Mesendoderm (in vitro differentiated cells): Measurements from ENCODE around the gene SLC10A7.

Experiments used
- DNase-seq: peaks from one replicate; pipeline ENCODE4 v3.0.0; 2013
- H2AK5ac ChIP-seq: 2 replicates; pipeline ENCODE4 v1.6.1; 2013; ENCODE audit warnings: low read length, inconsistent platforms
- H2BK120ac ChIP-seq: 2 replicates; pipeline ENCODE4 v1.6.1; 2013; ENCODE audit warnings: low read depth, mild to moderate bottlenecking, low read length, moderate library complexity, mixed read lengths
- H2BK15ac ChIP-seq: replicated peaks from 2 replicates; pipeline ENCODE4 v1.6.1; 2013; ENCODE audit warnings: low read depth, mild to moderate bottlenecking, moderate library complexity
- H2BK5ac ChIP-seq: 2 replicates; pipeline ENCODE4 v1.6.1; 2013; ENCODE audit warnings: low read length, inconsistent platforms
- H3K18ac ChIP-seq: 2 replicates; pipeline ENCODE4 v1.6.1; 2013; ENCODE audit warnings: mild to moderate bottlenecking, low read length, mixed read lengths
- H3K23ac ChIP-seq: one replicate; pipeline ENCODE4 v1.6.1; 2013; ENCODE audit warnings: low read length
- H3K27ac ChIP-seq: 2 replicates; pipeline ENCODE4 v1.5.1; 2013; ENCODE audit warnings: low read depth, mild to moderate bottlenecking, inconsistent platforms, low read length, moderate library complexity
- H3K27me3 ChIP-seq: 2 replicates; pipeline ENCODE4 v1.6.1; 2013; ENCODE audit warnings: low read length, control low read depth, mild to moderate bottlenecking, inconsistent platforms; ENCODE audit not compliant: insufficient read depth, poor library complexity
- H3K36me3 ChIP-seq: 2 replicates; pipeline ENCODE4 v1.6.1; 2013; ENCODE audit warnings: low read length, inconsistent platforms; ENCODE audit not compliant: control insufficient read depth, insufficient read depth
- H3K4ac ChIP-seq: one replicate; pipeline ENCODE4 v1.6.1; 2013; ENCODE audit warnings: low read depth, mild to moderate bottlenecking, low read length, moderate library complexity
- H3K4me1 ChIP-seq: 2 replicates; pipeline ENCODE4 v1.6.1; 2013; ENCODE audit warnings: low read depth, low read length, inconsistent platforms; ENCODE audit not compliant: control insufficient read depth
- H3K4me2 ChIP-seq: 2 replicates; pipeline ENCODE4 v1.6.1; 2013; ENCODE audit warnings: low read length
- H3K4me3 ChIP-seq: 2 replicates; pipeline ENCODE4 v1.5.1; 2013; ENCODE audit warnings: mild to moderate bottlenecking, low read length
- H3K56ac ChIP-seq: one replicate; pipeline ENCODE4 v1.6.1; 2013; ENCODE audit warnings: low read length
- H3K79me1 ChIP-seq: 2 replicates; pipeline ENCODE4 v1.6.1; 2013; ENCODE audit warnings: low read length, inconsistent platforms
- H3K79me2 ChIP-seq: 2 replicates; pipeline ENCODE4 v1.6.1; 2013; ENCODE audit warnings: mild to moderate bottlenecking, low read length; ENCODE audit not compliant: control insufficient read depth, insufficient read depth
- H3K9ac ChIP-seq: 2 replicates; pipeline ENCODE4 v1.6.1; 2013; ENCODE audit warnings: low read length, inconsistent platforms
- H4K5ac ChIP-seq: one replicate; pipeline ENCODE4 v1.6.1; 2013; ENCODE audit warnings: low read length
- H4K8ac ChIP-seq: one replicate; pipeline ENCODE4 v1.6.1; 2013; ENCODE audit warnings: low read depth, mild to moderate bottlenecking, control low read depth, low read length, moderate library complexity
- WGBS: extraction: QIAGEN DNeasy Blood & Tissue Kit; methylation state at CpG from one replicate; pipeline ENCODE4 v1.1.7; 2013; ENCODE audit warnings: low lambda C conversion rate, missing lambda C conversion rate; ENCODE audit not compliant: insufficient coverage; ENCODE audit errors: extremely low coverage; 5-methylcytosine and 5-hydroxymethylcytosine counted together

The SLC10A7 gene

DNA sequence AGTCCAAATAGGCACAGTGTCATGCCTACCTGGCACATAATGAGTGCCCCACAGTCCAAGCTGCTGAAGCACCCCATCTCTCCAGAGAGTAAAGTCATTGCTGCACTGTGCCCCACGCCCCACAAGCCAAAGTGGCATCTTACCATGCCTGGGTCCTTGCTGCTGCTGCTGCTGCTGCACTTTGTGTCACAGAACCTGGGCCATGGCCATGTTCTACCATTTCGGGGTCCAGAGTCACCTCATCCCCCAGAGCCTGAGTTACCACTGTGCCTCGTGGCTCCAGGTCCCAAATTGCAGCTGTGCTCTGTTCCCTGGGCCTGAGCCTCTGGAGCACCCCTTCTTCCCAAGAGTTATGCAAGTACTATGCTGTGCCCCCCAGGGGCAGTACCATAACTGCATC is 40.5 kb downstream of the SLC10A7 start:
- Histone ChIP-seq H3K4me3 (no peak overlapping the region), H3K27ac (no peak overlapping the region), H3K9ac (no peak overlapping the region), H3K4me2 (no peak overlapping the region), H3K27me3 (no peaks in the 10 kb centered on the region), H3K4me1 (no peaks in the 10 kb centered on the region), H3K36me3 (no peaks in the 10 kb centered on the region), H3K23ac (no peak overlapping the region), H2BK15ac (no peak overlapping the region), H2AK5ac (no peak overlapping the region), H3K4ac (no peak overlapping the region), H2BK5ac (no peak overlapping the region), H4K5ac (no peak overlapping the region), H3K79me2 (no peaks in the 10 kb centered on the region), H3K56ac (no peak overlapping the region), H2BK120ac (no peak overlapping the region), H3K79me1 (no peaks in the 10 kb centered on the region), H3K18ac (no peak overlapping the region), H4K8ac (no peak overlapping the region)
- no peak for DNase-seq
- no CpG with 5 or more reads among the region's 3 CpGs for WGBS

DNA sequence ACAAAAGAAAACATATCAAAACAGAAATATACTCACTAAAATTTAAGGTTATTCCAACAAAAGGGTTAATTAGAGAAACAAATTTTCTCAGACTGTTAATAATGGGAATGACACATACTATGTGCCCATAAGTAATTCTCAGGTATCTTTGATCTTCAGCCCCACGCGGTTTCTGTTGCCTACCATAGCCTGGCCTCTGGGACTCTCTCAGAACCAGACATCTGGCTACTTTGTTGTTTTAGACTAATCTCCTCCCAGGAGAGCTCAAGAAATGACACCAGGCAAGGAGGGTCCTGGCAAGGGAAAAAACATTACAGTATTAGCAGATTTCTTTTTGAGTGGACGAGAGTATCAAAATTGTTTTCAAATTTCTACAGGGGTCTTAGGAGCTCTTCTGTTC is 43.7 kb downstream of the SLC10A7 start:
- Histone ChIP-seq H3K56ac (no peak overlapping the region), H4K5ac (no peak overlapping the region), H2AK5ac (no peak overlapping the region), H3K23ac (no peak overlapping the region), H3K27me3 (no peaks in the 10 kb centered on the region), H3K9ac (no peak overlapping the region), H3K4ac (no peak overlapping the region), H4K8ac (no peak overlapping the region), H3K4me3 (no peak overlapping the region), H3K79me2 (no peaks in the 10 kb centered on the region), H3K4me1 (no peaks in the 10 kb centered on the region), H2BK120ac (no peak overlapping the region), H3K4me2 (no peak overlapping the region), H3K18ac (no peak overlapping the region), H2BK5ac (no peak overlapping the region), H3K36me3 (no peaks in the 10 kb centered on the region), H3K27ac (no peak overlapping the region), H2BK15ac (no peak overlapping the region), H3K79me1 (no peaks in the 10 kb centered on the region)
- no CpG with 5 or more reads among the region's 3 CpGs for WGBS
- no peak for DNase-seq

DNA sequence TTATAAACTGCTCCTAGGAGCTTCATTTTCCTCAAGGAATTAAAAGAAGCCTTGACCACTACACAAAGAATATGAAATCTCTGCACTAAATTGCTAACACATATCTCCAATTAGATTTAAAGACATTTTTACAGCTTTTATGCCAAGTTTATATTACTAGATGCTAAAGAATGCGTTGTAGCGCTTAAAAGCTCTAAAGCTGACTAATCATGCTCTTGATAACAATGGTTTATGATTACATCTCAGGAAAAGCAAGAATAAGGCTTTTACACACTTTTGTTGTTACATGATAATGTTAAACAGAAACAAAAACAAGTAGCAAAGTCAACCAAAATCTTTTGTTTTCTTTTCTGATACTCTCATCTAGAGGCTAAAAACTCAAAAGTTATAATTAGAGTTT is 44.7 kb downstream of the SLC10A7 start:
- H3K56ac ChIP-seq = no peak overlapping the region
- no peak overlapping the region for H2BK5ac ChIP-seq
- H3K4me1 ChIP-seq = no peaks in the 10 kb centered on the region
- no peak overlapping the region for H2BK120ac ChIP-seq
- H4K5ac ChIP-seq = no peak overlapping the region
- no peak overlapping the region for H3K9ac ChIP-seq
- H3K79me1 ChIP-seq = no peaks in the 10 kb centered on the region
- no CpG with 5 or more reads among the region's 2 CpGs for WGBS
- no peak overlapping the region for H3K18ac ChIP-seq
- H3K23ac ChIP-seq = no peak overlapping the region
- no peaks in the 10 kb centered on the region for H3K79me2 ChIP-seq
- no peak overlapping the region for H3K4ac ChIP-seq
- H2AK5ac ChIP-seq = no peak overlapping the region
- H3K27me3 ChIP-seq = no peaks in the 10 kb centered on the region
- no peak overlapping the region for H3K27ac ChIP-seq
- no peak overlapping the region for H2BK15ac ChIP-seq
- no peak overlapping the region for H4K8ac ChIP-seq
- no peak for DNase-seq
- H3K4me3 ChIP-seq = no peak overlapping the region
- no peak overlapping the region for H3K4me2 ChIP-seq
- no peaks in the 10 kb centered on the region for H3K36me3 ChIP-seq

DNA sequence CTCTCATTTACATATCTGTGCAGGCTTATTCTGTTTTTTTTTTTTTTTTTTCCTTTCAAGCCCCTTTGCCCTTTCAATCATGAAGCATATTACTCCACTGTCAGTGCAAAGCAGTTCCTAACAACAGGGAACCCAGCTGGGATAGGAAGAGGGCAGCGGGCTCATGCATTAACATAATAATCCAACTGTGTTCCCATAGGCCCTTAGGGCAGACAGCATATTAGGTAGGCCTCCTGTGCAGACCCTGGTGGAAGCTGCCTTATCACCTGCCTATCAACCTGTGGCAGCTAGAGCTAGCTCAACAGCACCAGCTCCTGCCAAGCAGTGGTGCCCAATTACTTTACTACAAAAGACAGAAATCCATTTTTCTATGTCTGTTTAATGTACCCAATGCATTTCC is 49.3 kb downstream of the SLC10A7 start:
- H3K4ac ChIP-seq = no peak overlapping the region
- no peaks in the 10 kb centered on the region for H3K36me3 ChIP-seq
- no peaks in the 10 kb centered on the region for H3K79me2 ChIP-seq
- H2AK5ac ChIP-seq = no peak overlapping the region
- no peak overlapping the region for H2BK120ac ChIP-seq
- H4K8ac ChIP-seq = no peak overlapping the region
- no peak overlapping the region for H2BK5ac ChIP-seq
- no peak overlapping the region for H4K5ac ChIP-seq
- H3K27me3 ChIP-seq = no peaks in the 10 kb centered on the region
- H3K18ac ChIP-seq = no peak overlapping the region
- no peak overlapping the region for H3K27ac ChIP-seq
- no peak overlapping the region for H2BK15ac ChIP-seq
- H3K9ac ChIP-seq = no peak overlapping the region
- H3K56ac ChIP-seq = no peak overlapping the region
- WGBS = no CpG with 5 or more reads among the region's 1 CpG
- DNase-seq = peak; percentile 48
- no peak overlapping the region for H3K4me2 ChIP-seq
- H3K4me1 ChIP-seq = no peaks in the 10 kb centered on the region
- H3K4me3 ChIP-seq = no peak overlapping the region
- H3K23ac ChIP-seq = no peak overlapping the region
- H3K79me1 ChIP-seq = no peaks in the 10 kb centered on the region

DNA sequence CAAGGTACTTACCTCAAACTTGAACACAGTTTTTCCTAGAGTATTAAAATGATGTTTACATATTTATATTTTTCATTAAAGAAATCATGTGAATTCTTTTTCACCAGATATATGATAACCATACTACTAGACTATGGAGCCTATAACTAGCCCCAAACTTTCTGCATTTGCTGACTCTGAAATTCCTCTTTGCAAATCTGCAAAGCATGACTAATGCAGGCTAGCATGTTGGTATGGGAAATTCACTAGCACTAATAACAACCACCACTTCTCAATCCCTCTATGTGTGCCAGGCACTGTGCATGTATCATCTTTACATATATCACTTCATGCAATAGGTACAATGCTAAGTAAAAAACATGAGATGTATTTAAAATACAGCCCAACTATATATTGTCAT is 51.1 kb downstream of the SLC10A7 start:
- Histone ChIP-seq H3K79me1 (no peaks in the 10 kb centered on the region), H3K4me3 (no peak overlapping the region), H2BK120ac (no peak overlapping the region), H3K36me3 (no peaks in the 10 kb centered on the region), H4K8ac (no peak overlapping the region), H3K23ac (no peak overlapping the region), H3K4me1 (no peaks in the 10 kb centered on the region), H3K27ac (no peak overlapping the region), H3K4ac (no peak overlapping the region), H3K9ac (no peak overlapping the region), H2AK5ac (no peak overlapping the region), H3K18ac (no peak overlapping the region), H3K27me3 (no peaks in the 10 kb centered on the region), H4K5ac (no peak overlapping the region), H3K4me2 (no peak overlapping the region), H2BK5ac (no peak overlapping the region), H3K79me2 (no peaks in the 10 kb centered on the region), H2BK15ac (no peak overlapping the region), H3K56ac (no peak overlapping the region)
- no peak for DNase-seq

DNA sequence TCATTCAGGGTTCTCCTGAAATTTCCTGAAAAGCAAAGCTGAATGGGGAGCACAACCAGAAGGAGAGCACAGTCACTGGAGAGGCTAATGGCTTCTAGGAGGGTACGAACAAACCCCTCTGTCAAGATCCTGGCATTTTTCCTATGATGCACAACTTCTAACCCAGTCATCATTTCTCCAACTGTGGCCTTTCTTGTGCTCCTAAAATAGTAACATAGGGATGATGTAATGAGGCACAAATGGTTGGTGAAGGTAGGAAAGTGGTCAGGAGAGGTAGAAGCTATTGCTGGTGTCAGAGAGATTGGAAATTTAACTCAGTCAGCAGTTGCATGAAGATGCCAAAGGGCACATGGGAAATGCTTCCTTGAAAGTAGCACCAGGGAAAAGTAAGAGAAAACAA is 52.7 kb downstream of the SLC10A7 start:
- WGBS = no CpG with 5 or more reads among the region's 1 CpG
- no peak overlapping the region for H3K4ac ChIP-seq
- no peaks in the 10 kb centered on the region for H3K27me3 ChIP-seq
- no peaks in the 10 kb centered on the region for H3K79me2 ChIP-seq
- no peak overlapping the region for H4K8ac ChIP-seq
- H2BK5ac ChIP-seq = no peak overlapping the region
- H3K27ac ChIP-seq = no peak overlapping the region
- no peak overlapping the region for H2BK15ac ChIP-seq
- peak; percentile 6 for DNase-seq
- no peak overlapping the region for H3K4me3 ChIP-seq
- H3K4me1 ChIP-seq = no peaks in the 10 kb centered on the region
- no peak overlapping the region for H2BK120ac ChIP-seq
- H3K79me1 ChIP-seq = no peaks in the 10 kb centered on the region
- H4K5ac ChIP-seq = no peak overlapping the region
- H2AK5ac ChIP-seq = no peak overlapping the region
- H3K36me3 ChIP-seq = no peaks in the 10 kb centered on the region
- no peak overlapping the region for H3K18ac ChIP-seq
- no peak overlapping the region for H3K56ac ChIP-seq
- H3K23ac ChIP-seq = no peak overlapping the region
- H3K9ac ChIP-seq = no peak overlapping the region
- no peak overlapping the region for H3K4me2 ChIP-seq
